ENCODE results near the gene POLR1H.

- no peak for TF ChIP-seq POLR2A (IDR thresholded peaks at IDR 0.05; ENCODE audit: extremely low read depth, insufficient read length)
- TF ChIP-seq CTCF (IDR thresholded peaks at IDR 0.05; ENCODE audit: low read depth, low read length) = no peak
- TF ChIP-seq MAX (IDR thresholded peaks at IDR 0.05; ENCODE audit: low read depth, low read length) = no peak
Observed at GRCh38 chr6:30061858-30062458, 893 bp downstream of the POLR1H start.

All from NB4 (cell line).